Retinal pigment epithelial cell (primary cell): ENCODE measurements around the gene ABAT.

ENCODE experiments used
- DNase-seq: peaks from one replicate; pipeline ENCODE4 v3.0.0-alpha.2; 2010; ENCODE audit warnings: low read depth
- H3K4me3 ChIP-seq: 2 replicates; pipeline ENCODE4 v1.5.1; 2011; ENCODE audit warnings: mild to moderate bottlenecking, low read length, control low read depth, moderate library complexity
- TF ChIP-seq, protein P1 (sequence below): conservative IDR thresholded peaks from 2 replicates; pipeline ENCODE4 v1.5.1; 2011; ENCODE audit warnings: low read depth, low read length, control low read depth, inconsistent platforms

The ABAT gene

DNA sequence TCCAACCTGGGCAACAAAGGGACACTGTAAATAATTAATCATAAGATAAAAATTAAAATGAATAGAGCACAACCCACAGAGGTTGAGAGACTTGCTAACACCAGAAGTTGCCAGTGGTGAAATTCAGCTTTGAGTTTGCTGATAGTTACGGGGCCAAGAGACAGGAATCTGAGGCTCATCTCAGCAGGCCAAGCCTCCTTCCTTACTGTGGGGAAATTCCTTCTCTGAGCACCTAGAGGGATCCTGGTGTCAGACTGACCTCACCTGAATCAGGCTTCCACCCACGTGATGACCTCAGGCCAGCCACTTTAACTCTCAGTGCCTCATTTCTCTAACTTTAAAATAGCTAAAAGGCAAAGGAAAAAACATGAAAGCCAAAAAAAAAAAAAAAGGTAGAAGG lies 4.7 kb downstream of the ABAT start:
- TF ChIP-seq, protein P1, sequence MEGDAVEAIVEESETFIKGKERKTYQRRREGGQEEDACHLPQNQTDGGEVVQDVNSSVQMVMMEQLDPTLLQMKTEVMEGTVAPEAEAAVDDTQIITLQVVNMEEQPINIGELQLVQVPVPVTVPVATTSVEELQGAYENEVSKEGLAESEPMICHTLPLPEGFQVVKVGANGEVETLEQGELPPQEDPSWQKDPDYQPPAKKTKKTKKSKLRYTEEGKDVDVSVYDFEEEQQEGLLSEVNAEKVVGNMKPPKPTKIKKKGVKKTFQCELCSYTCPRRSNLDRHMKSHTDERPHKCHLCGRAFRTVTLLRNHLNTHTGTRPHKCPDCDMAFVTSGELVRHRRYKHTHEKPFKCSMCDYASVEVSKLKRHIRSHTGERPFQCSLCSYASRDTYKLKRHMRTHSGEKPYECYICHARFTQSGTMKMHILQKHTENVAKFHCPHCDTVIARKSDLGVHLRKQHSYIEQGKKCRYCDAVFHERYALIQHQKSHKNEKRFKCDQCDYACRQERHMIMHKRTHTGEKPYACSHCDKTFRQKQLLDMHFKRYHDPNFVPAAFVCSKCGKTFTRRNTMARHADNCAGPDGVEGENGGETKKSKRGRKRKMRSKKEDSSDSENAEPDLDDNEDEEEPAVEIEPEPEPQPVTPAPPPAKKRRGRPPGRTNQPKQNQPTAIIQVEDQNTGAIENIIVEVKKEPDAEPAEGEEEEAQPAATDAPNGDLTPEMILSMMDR, result no peak
- no peak overlapping the region for H3K4me3 ChIP-seq
- no peak for DNase-seq

DNA sequence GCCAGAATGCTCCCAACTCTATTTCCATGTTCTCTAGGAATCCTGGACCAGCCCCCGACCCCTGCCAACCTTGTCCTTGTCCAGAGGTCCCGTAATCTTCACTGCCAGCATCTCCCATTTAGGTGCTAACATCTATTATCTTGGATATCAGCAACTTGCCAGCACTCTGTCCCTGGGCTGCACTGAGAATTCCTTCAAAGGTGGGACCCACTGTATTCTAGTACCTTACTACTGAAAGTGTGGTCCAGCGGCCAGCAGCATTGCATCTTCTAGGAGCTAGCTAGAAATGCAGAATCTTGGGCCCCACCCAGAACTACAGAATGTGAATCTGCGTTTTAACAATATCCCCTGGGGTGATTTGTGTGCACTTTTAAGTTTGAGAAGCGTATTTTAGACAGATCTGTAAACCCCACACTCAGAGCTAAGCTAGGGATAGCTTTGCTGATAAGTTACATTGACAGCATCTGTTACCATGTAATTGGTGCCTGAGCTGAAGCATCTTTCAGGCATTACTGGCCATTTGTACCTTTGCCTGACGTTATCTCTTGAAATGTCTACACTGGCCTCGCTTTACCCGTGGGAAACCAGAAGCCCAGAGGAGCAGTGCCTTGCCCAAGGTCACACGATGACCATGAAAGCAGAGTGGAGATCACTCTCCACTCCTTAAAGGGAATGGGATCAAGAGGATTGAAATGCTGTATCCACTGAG lies 8.3 kb downstream of the ABAT start:
- no peak for DNase-seq
- TF ChIP-seq, protein P1, result no peak

DNA sequence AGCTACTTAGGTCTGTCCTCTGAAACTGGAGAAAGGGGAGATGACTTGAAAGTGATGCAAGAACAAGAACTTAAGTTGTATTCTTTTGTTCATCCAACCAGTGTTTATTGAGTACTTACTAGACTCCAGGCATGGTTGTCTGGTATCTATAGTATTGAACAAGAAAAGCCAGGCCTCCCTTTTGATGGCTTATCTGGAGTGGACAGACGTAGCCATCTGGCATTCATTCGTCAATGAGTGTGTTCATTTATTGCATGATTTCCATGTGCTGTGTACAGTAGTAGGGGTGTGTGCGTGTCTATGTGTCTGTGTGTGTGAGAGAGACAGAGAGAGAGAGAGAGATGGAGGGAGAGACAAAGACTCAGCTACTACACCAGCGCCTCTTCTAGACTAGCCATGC lies 9.2 kb downstream of the ABAT start:
- no peak for DNase-seq
- TF ChIP-seq, protein P1, result no peak
- H3K4me3 ChIP-seq, result no peak overlapping the region

More for the DNA sequence above, 8.3 kb downstream of the ABAT start:
- no peak overlapping the region for H3K4me3 ChIP-seq

DNA sequence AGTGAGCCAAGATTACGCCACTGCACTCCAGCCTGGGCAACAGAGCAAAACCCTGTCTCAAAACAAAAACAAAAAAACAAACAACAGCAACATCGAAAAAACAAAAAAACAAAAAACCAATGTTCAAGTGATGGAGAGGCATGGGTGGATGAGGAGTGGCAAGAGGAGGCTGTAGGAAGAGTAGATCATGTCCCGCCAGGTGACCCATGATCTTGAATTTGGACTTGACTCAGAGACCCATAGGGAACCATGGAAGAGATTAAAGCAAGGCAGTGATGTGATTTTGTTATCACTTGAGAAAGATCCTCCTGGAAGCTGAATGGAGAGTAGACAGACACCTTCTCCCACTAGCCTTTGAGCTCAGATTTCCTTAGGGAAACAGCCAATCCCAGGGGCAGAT lies 11.2 kb downstream of the ABAT start:
- no peak overlapping the region for H3K4me3 ChIP-seq
- TF ChIP-seq, protein P1, result no peak
- no peak for DNase-seq

DNA sequence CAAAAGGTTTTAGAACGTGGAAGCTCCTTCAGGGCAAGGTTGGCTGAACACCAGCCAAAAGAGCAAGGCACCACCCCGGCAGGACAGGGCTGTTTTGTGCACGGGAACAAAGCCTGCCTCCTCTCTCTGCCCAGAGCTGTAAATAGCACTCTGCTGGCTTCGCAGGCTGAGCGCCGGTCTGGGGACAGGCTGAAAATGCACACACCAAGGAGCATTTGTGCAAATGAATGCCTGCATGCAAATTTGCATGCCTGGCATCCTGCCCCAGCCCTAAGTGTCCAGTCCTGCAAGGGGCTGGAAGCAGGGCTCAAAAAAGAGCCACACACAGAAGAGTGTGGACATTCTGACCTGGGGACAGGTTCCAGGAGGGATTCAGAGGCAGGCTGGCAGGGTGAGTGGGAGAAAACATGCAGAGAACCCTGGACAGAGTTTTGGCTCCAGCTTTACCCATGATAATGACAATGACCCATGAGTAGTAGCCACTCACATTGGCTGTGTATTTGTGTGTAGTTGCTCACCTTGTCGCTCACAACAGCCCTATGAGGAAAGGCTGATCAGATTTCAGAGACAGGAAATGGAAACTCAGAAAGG lies 11.7 kb downstream of the ABAT start:
- DNase-seq, result no peak
- TF ChIP-seq, protein P1, result no peak
- H3K4me3 ChIP-seq, result no peak overlapping the region

- DNase-seq, result no peak
- TF ChIP-seq, protein P1, result no peak
Observed at GRCh38 chr16:8686879-8687278, 12.5 kb downstream of the ABAT start.

GRCh38 chr16:8689686-8690085 lies 15.3 kb downstream of the ABAT start:
- DNase-seq, result no peak
- no peak overlapping the region for H3K4me3 ChIP-seq
- TF ChIP-seq, protein P1, result no peak

More at GRCh38 chr16:8686879-8687278, 12.5 kb downstream of the ABAT start:
- no peak overlapping the region for H3K4me3 ChIP-seq
